HG03066 (cell line): ENCODE data around the gene SLC30A7.
"Not testable (repeated sequence)": the region's sequence is repeated elsewhere in the genome, so short reads cannot be mapped to it uniquely, and the experiment has no call there.

Experiments used
- ATAC-seq: cut with Tn5 transposase; IDR thresholded peaks from one replicate; pipeline ENCODE4 v1.9.1; 2021; ENCODE audit warnings: low read depth; ENCODE audit not compliant: unreplicated experiment

SLC30A7 gene

DNA sequence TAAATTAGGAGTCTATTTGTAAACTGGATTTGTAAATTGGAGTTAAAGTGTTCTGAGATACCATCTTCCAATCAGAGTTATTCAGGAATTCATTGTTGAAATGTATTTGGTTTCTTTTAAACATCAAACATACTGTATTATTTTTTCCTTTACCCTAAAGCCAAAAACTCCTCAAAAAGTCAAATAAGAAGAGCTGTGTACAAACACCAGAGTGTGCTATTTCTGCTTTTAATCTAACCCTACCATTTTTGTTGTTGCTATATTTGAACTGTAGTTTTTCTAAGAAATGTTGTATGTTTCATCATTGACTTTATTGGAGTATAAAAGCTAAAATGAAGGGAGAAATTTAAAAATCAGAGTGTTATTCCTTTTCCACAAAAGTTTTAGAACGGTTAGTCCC is 35.8 kb downstream of the SLC30A7 start:
- no peak for ATAC-seq

DNA sequence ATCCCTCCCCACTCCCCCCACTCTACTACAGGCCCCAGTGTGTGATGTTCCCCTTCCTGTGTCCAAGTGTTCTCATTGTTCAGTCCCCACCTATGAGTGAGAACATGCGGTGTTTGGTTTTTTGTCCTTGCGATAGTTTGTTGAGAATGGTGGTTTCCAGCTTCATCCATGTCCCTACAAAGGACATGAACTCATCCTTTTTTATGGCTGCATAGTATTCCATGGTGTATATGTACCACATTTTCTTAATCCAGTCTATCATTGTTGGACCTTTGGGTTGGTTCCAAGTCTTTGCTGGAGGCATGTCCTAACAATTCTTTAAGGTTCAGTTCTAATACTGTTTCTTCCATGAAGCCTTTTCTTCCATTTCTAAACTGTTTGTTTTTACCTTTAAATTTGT is 37.7 kb downstream of the SLC30A7 start:
- not testable (repeated sequence) for ATAC-seq

DNA sequence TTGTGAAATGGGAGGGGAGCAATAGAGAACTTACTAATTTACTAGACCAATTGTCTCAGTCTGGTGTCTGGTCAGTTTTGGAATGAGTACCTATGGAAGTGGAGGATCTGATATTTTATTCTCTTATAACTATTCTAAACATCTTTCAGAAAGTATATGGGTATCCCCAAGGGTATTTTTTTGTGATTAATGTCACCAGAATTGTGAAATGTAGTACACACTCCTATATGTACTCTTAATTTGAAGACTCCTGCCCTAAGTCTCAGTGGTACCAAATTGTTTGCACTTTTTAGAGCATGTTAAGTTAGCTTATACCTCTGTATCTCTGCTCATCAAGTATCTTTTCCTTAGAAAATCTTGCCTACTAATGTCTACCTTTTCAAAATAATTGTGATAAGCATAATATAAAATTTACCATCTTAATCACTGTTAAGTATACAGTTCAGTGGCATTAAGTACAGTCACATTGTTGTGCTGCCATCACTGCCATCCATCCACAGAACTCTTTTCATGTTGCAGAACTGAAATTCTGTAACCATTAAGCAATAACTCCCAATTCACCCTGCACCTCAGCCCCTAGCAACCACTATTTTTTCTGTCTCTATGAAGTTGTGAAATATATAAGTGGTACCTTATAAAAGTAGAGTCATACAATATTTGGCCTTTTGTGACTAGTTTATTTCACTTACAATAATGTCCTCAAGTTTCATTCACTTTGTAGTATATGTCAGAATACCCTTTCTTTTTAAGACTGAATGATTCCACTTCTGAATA is 40.5 kb downstream of the SLC30A7 start:
- no peak for ATAC-seq

DNA sequence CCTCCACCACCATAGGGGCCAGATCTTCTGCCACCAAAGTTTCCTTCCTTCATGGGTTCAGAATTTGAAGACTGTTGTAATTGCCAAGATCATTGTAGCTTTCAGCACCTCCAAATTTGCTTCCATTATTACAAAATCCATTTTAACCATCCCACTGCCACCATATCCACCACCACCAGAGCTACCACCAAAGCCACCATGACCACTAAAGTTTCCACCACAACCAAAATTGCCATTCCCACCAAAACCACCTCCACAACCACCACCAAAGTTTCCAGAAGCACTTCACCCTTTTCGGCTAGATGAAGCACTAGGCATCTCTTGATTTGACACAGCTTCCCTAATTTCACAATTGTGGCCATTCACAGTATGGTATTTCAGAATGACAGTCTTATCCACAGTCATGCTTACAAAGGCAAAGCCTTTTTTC is 45.2 kb downstream of the SLC30A7 start:
- ATAC-seq = no peak

DNA sequence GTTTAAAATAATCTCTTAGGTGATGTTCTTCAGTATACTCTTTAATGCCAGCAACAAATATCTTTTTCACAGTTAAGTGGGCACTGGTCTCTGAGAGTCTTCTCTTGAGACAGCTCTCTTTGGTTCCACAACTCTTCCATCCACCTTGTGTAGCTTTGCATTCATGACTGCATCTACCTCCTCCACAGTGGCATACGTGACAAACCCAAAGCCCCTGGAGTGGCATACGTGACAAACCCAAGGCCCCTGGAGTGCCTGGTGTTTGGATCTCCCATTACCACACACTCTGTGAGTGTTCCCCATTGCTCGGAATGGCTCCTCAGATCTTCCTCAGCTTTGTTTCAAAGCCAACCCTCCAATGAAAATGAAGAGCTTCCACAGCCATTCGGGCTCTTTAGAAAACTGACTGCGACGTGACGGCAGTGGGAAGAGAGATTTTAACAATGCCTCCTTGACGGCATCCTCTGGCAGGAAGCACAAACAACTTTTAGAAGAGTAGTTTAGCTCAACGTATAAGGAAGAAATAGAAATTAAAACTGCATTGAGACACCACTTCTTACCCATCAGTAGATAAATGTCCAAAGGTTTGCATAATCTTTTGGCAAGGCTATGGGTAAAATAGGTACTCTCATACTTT is 45.8 kb downstream of the SLC30A7 start:
- no peak for ATAC-seq

GRCh38 chr1:100942304-100943046 is 46.6 kb downstream of the SLC30A7 start:
- no peak for ATAC-seq

GRCh38 chr1:100943533-100943932 is 47.6 kb downstream of the SLC30A7 start:
- ATAC-seq = no peak

- not testable (repeated sequence) for ATAC-seq
Measured at GRCh38 chr1:100946064-100946463, 50.2 kb downstream of the SLC30A7 start.

DNA sequence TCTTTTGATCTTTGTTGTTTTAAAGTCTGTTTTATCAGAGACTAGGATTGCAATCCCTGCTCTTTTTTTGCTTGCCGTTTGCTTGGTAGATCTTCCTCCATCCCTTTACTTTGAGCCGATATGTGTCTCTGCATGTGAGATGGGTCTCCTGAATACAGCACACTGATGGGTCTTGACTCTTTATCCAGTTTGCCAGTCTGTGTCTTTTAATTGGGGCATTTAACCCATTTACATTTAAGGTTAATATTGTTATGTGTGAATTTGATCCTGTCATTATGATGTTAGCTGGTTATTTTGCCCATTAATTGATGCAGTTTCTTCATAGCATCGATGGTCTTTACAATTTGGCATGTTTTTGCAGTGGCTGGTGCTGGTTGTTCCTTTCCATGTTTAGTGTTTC is 51.9 kb downstream of the SLC30A7 start:
- not testable (repeated sequence) for ATAC-seq

DNA sequence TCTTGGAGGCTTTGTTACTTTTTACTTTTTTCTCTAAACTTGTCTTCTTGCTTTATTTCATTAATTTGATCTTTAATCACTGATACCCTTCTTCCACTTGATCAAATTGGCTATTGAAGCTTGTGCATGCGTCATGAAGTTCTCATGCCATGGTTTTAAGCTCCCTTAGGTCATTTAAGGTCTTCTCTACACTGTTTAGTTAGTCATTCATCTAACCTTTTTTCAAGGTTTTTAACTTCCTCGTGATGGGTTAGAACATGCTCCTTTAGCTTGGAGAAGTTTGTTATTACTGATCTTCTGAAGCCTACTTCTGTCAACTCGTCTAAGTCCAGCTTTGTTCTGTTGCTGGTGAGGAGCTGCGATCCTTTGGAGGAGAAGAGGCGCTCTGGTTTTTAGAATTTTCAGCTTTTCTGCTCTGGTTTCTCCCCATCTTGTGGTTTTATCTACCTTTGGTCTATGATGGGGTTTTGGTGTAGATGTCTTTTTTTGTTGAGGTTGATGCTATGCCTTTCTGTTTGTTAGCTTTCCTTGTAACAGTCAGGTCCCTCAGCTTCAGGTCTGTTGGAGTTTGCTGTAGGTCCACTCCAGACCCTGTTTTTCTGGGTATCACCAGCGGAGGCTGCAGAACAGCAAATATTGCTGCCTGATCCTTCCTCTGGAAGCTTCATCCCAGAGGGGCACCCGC is 53.0 kb downstream of the SLC30A7 start:
- ATAC-seq = not testable (repeated sequence)

- not testable (repeated sequence) for ATAC-seq
Measured at GRCh38 chr1:100949515-100950158, 53.7 kb downstream of the SLC30A7 start.

DNA sequence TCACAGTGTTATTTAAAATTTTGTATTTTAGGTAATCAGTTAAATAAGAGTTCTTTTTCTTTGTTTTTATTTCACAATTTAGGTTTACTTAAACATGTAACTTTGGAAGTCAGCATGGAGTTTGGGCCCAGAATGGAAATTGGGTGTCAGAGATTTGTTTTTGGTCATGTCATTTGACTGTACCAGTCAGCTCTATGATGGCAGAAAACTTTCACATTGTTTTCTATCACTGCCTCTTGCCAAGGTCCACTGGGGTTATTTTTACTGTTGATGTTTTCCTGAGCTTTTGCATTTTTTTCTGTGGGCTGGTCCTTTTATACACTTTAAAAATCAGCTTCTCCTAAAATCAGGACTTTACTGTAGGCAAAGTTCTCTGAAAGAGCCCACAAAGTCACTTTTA is 54.4 kb downstream of the SLC30A7 start:
- ATAC-seq = no peak

- no peak for ATAC-seq
Measured at GRCh38 chr1:100950781-100951180, 54.9 kb downstream of the SLC30A7 start.

DNA sequence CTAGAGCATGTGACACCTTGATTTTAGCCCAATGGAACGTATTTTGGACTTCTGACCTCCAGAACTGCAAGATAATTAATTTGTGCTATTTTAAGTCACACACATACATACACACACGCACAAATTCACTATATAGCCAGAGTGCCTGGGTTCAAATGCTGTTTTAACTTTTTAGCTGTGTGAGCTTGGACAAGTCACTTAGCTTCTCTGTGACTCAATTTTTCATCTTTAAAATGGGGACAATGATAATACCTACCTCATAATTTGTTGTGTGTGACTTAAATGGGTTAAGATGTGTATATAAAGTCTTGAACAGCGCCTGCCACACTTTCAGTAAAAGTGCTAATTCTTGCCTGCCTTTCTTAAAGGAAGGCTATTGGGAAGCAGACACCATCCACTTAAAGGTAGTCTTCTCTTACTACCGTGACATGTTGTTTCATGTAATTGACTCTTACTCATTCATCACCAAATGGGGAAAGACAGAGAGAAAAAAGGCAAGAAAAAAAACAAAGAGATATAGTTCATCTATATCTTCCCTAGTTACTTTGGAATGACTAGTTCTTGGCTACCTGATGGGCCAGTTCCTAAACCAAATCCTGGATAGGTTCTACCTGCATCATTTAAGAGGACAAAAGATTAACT is 56.3 kb downstream of the SLC30A7 start:
- ATAC-seq = no peak

DNA sequence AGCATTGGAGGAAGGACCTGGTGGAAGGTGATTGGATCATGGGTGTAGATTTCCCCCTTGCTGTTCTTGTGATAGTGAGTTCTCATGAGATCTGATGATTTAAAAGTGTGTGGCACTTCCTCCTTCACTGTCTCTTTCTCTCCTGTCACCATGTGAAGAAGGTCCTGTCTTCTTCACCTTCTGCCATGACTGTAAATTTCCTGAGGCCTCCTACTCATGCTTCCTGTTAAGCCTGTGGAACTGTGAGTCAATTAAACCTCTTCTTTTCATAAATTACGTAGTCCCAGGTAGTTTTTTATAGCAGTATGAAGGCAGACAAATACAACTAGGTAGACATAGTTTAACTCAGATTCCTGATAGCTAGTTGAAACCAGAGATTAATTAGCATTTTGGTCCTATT is 57.1 kb downstream of the SLC30A7 start:
- not testable (repeated sequence) for ATAC-seq

DNA sequence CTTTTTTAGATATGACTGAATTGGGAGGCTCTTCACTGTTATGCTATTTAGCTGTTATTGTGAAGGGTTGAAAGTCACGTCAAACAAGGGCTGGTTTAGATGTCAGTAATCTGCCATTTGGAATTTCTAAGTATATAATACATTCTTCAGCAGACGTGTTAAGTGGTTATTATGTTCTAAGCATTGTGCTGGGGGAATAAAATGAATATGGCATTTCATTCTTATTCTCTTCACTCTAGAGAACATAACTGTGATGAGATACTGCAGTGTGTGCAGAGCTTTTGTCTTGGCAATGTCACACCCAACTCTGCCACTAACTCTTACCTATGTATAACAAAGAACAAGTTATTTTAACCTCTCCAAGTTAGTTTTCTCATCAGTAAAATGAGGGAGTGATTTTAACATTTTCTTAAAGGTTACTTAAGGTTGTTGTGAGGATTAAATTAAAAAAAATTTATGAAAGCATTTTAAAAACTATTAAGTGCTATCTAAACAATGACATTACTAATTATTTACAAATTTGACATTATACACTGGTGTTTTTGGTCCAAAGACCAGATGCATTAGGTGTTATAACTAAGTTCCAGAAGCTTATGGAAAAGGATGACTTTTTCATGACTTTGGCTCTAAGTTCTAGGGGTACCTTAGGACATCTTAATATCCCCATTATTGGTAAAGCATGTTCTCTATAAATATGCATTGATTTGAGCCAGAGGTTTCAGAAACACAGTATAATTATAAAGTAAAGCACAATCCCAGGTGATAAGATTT is 58.3 kb downstream of the SLC30A7 start:
- no peak for ATAC-seq

- no peak for ATAC-seq
Measured at GRCh38 chr1:100955322-100955721, 59.4 kb downstream of the SLC30A7 start.

GRCh38 chr1:100959502-100960060 is 63.7 kb downstream of the SLC30A7 start:
- ATAC-seq = no peak

- ATAC-seq = no peak
Measured at GRCh38 chr1:100960098-100960497, 64.2 kb downstream of the SLC30A7 start.
